A549 (cell line): ENCODE results near the gene ADH1A. TPM values are rescaled to one million over a fixed set of nuclear protein-coding genes. Genes with fewer than 3 reads are reported as not detected.

Source experiments
- ATAC-seq, 2 experiments: fragments of 200-7000 bp in 1 of 2; fragments of >200 bp in 1 of 2; cut with Nextera tagmentation in 1 of 2; cut with Tn5 transposase in 1 of 2; 3 replicates each; pipeline versions ENCODE4 v1.8.0 to v1.9.1; 2018 to 2020; ENCODE audit warnings: mild to moderate bottlenecking in 1 of 2, moderate library complexity in 1 of 2
- CTCF ChIA-PET: fragments of 300-600 bp; sonication (Branson Sonifier 250); formaldehyde crosslinking; extraction: SDS; loops from one replicate; lab custom pipeline; 2021; ENCODE audit warnings: antibody characterized with exemption, inconsistent platforms; lab: Yijun Ruan, JAX
- POLR2A ChIA-PET: fragments of 350-600 bp; formaldehyde crosslinking; extraction: SDS; loops from one replicate; lab custom pipeline; 2021; ENCODE audit warnings: antibody characterized with exemption, inconsistent platforms; lab: Yijun Ruan, JAX
- DNase-seq, 2 experiments: peaks; one replicate each; pipeline versions ENCODE4 v3.0.0 to v3.0.0-alpha.2; 2011 to 2016; ENCODE audit warnings: low read depth in 1 of 2, low spot score in 1 of 2
- FAIRE-seq: peaks from 2 replicates; lab custom pipeline; 2011; peaks lifted over from hg19 to GRCh38; lab: Jason Lieb, UNC
- H3K27ac ChIP-seq, 2 experiments: fragments of >200 bp; sonication (Bioruptor Twin); formaldehyde crosslinking; 3 replicates each; pipeline ENCODE4 v1.5.1; 2016 to 2017
- H3K4me1 ChIP-seq: fragments of >200 bp; sonication (Bioruptor Twin); formaldehyde crosslinking; 3 replicates; pipeline ENCODE4 v1.6.1; 2016
- H3K4me2 ChIP-seq: fragments of >200 bp; sonication (Bioruptor Twin); formaldehyde crosslinking; 3 replicates; pipeline ENCODE4 v1.6.1; 2016
- H3K4me3 ChIP-seq: fragments of >200 bp; sonication (Bioruptor Twin); formaldehyde crosslinking; 3 replicates; pipeline ENCODE4 v1.5.1; 2016
- H3K9me3 ChIP-seq: fragments of >200 bp; sonication (Bioruptor Twin); formaldehyde crosslinking; 3 replicates; pipeline ENCODE4 v1.6.1; 2016
- CBX2 ChIP-seq: fragments of 200-600 bp; sonication (generic); IDR thresholded peaks from 2 replicates; pipeline ENCODE4 v1.6.1; 2016; ENCODE audit warnings: low read depth, mild to moderate bottlenecking, borderline replicate concordance
- CHD2 ChIP-seq: fragments of 150-350 bp; IDR thresholded peaks from 2 replicates; pipeline ENCODE4 v1.6.1; 2014; ENCODE audit warnings: low read length; ENCODE audit not compliant: partially characterized antibody
- CHD4 ChIP-seq: fragments of 200-600 bp; sonication (generic); IDR thresholded peaks from 2 replicates; pipeline ENCODE4 v1.6.1; 2016; ENCODE audit warnings: antibody characterized with exemption, mild to moderate bottlenecking, borderline replicate concordance
- CTCF ChIP-seq: fragments of >200 bp; sonication (Bioruptor Twin); formaldehyde crosslinking; IDR thresholded peaks from 3 replicates; pipeline ENCODE4 v1.5.1; 2016
- HMGXB4 ChIP-seq: fragments of 250-450 bp; sonication (Bioruptor Pico); IDR thresholded peaks from 2 replicates; pipeline ENCODE4 v1.5.0; 2021; ENCODE audit warnings: mild to moderate bottlenecking, moderate library complexity, borderline replicate concordance
- HOXA7 ChIP-seq: fragments of 250-450 bp; sonication (Bioruptor Pico); IDR thresholded peaks from 2 replicates; pipeline ENCODE4 v1.5.0; 2020; ENCODE audit warnings: mild to moderate bottlenecking, moderate library complexity
- HOXB13 ChIP-seq: fragments of 250-450 bp; sonication (Bioruptor Pico); IDR thresholded peaks from 2 replicates; pipeline ENCODE4 v1.5.0; 2020; ENCODE audit warnings: low read depth, mild to moderate bottlenecking, moderate library complexity
- HOXB5 ChIP-seq: fragments of 250-450 bp; sonication (Bioruptor Pico); IDR thresholded peaks from 2 replicates; pipeline ENCODE4 v1.5.0; 2020; ENCODE audit warnings: mild to moderate bottlenecking, moderate library complexity
- JUN ChIP-seq, 2 experiments: fragments of >200 bp; sonication (Bioruptor Twin); formaldehyde crosslinking; IDR thresholded peaks; 2 replicates in 1 of 2; 3 replicates in 1 of 2; pipeline ENCODE4 v1.6.1; 2016 to 2017
- KDM1A ChIP-seq: fragments of 200-600 bp; sonication (generic); IDR thresholded peaks from 2 replicates; pipeline ENCODE4 v1.6.1; 2016; ENCODE audit warnings: low read depth, mild to moderate bottlenecking
- MYC ChIP-seq: IDR thresholded peaks from 2 replicates; pipeline ENCODE4 v1.6.1; 2012; ENCODE audit warnings: mild to moderate bottlenecking, inconsistent platforms, low read length, improper control_type of control experiment, borderline replicate concordance
- NFE2L2 ChIP-seq: fragments of 150-350 bp; conservative IDR thresholded peaks from 2 replicates; pipeline ENCODE4 v1.6.1; 2014; ENCODE audit warnings: low read length
- PHF8 ChIP-seq: fragments of 200-600 bp; sonication (generic); IDR thresholded peaks from 2 replicates; pipeline ENCODE4 v1.6.1; 2016; ENCODE audit warnings: low read depth, mild to moderate bottlenecking, antibody characterized with exemption, moderate library complexity, borderline replicate concordance
- RAD21 ChIP-seq, 2 experiments: fragments of >200 bp in 1 of 2; sonication (Bioruptor Twin) in 1 of 2; formaldehyde crosslinking in 1 of 2; IDR thresholded peaks in 1 of 2; conservative IDR thresholded peaks in 1 of 2; 2 replicates in 1 of 2; 3 replicates in 1 of 2; pipeline ENCODE4 v1.6.1; 2012 to 2018; ENCODE audit warnings: inconsistent platforms in 1 of 2
- SMC3 ChIP-seq: fragments of >200 bp; sonication (Bioruptor Twin); formaldehyde crosslinking; IDR thresholded peaks from 3 replicates; pipeline ENCODE4 v1.6.1; 2018; ENCODE audit warnings: inconsistent platforms
- ZC3H11A ChIP-seq: fragments of 450-650 bp; IDR thresholded peaks from 2 replicates; pipeline ENCODE4 v1.6.1; 2014; ENCODE audit warnings: antibody characterized with exemption, mild to moderate bottlenecking
- ZNF302 ChIP-seq: fragments of 250-450 bp; sonication (Bioruptor Pico); IDR thresholded peaks from 2 replicates; pipeline ENCODE4 v1.9.0; 2021; ENCODE audit warnings: inconsistent platforms, mild to moderate bottlenecking, moderate library complexity
- ZSCAN20 ChIP-seq: fragments of 250-450 bp; sonication (Bioruptor Pico); IDR thresholded peaks from 2 replicates; pipeline ENCODE4 v1.8.0; 2022; ENCODE audit warnings: mild to moderate bottlenecking, moderate library complexity
- WGBS: methylation state at CpG from one replicate; pipeline ENCODE4 v1.1.6; 2017; ENCODE audit errors: missing lambda C conversion rate; 5-methylcytosine and 5-hydroxymethylcytosine counted together
- polyA minus RNA-seq: library from RNA; depleted of rRNA, polyadenylated mRNA; stranded (reverse); fragments of >200 nt; gene quantifications from 2 replicates; pipeline ENCODE4 v1.2.3, GENCODE V29; 2011; rRNA and poly(A)+ RNA removed
- polyA plus RNA-seq, 4 experiments: library from polyadenylated mRNA; depleted of rRNA in 3 of 4; stranded (reverse); fragments of >200 nt; fragmentation: RNase III in 1 of 4; extraction: RNeasy Plus Mini Kit Qiagen cat#74134 plus additional on column Dnase treatment in 1 of 4; gene quantifications; 2 replicates in 3 of 4; 3 replicates in 1 of 4; pipeline ENCODE4 v1.2.3, GENCODE V29; 2011 to 2017
- TF ChIP-seq, protein P1 (sequence below): fragments of >200 bp; sonication (Bioruptor Twin); formaldehyde crosslinking; IDR thresholded peaks from 2 replicates; pipeline ENCODE4 v1.6.1; 2016
- TF ChIP-seq, protein P2 (sequence below): fragments of 150-350 bp; IDR thresholded peaks from 2 replicates; pipeline ENCODE4 v1.6.1; 2014; ENCODE audit warnings: low read depth, mild to moderate bottlenecking, low read length
- TF ChIP-seq, protein P3 (sequence below): fragments of 450-650 bp; IDR thresholded peaks from 2 replicates; pipeline ENCODE4 v1.6.1; 2014; ENCODE audit warnings: antibody characterized with exemption
- TF ChIP-seq, protein P4 (sequence below): fragments of 250-450 bp; sonication (Bioruptor Pico); IDR thresholded peaks from 2 replicates; pipeline ENCODE4 v1.5.0; 2020; ENCODE audit warnings: low read depth, mild to moderate bottlenecking, moderate library complexity

The ADH1A gene
- polyA plus RNA-seq (2011; rRNA removed) = not detected in 2 replicates
- polyA plus RNA-seq (2012; cell fraction: cytosol; rRNA removed) = not detected in 2 replicates
- polyA plus RNA-seq (2012; cell fraction: nucleus; rRNA removed) = not detected in 2 replicates
- polyA plus RNA-seq (2017; fragmentation: RNase III; extraction: RNeasy Plus Mini Kit Qiagen cat#74134 plus additional on column Dnase treatment) = not detected in 3 replicates
- not detected in 2 replicates for polyA minus RNA-seq

GRCh38 chr4:99290848-99291786, at the start of gene ADH1A:
Gene ADH1A (minus strand): TSS chr4:99290985. CDS start chr4:99290914, 71 bp downstream.
- TF ChIP-seq NFE2L2 (no peak), HMGXB4 (CRISPR knock-in tag) (no peak), JUN (IDR thresholded peaks at IDR 0.05) (no peak), HOXB5 (CRISPR knock-in tag) (no peak), CHD2 (no peak), PHF8 (no peak)
- TF ChIP-seq, protein P1, sequence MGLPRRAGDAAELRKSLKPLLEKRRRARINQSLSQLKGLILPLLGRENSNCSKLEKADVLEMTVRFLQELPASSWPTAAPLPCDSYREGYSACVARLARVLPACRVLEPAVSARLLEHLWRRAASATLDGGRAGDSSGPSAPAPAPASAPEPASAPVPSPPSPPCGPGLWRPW = no peak
- TF ChIP-seq, protein P2, sequence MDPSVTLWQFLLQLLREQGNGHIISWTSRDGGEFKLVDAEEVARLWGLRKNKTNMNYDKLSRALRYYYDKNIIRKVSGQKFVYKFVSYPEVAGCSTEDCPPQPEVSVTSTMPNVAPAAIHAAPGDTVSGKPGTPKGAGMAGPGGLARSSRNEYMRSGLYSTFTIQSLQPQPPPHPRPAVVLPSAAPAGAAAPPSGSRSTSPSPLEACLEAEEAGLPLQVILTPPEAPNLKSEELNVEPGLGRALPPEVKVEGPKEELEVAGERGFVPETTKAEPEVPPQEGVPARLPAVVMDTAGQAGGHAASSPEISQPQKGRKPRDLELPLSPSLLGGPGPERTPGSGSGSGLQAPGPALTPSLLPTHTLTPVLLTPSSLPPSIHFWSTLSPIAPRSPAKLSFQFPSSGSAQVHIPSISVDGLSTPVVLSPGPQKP = no peak
- ChIA-PET POLR2A (no interaction called here), CTCF (interaction anchor here (0.6 kb wide), 1 partner anchor 133 kb away, joined by 3 read pairs; no protein-coding TSS in a partner anchor)
- Histone ChIP-seq H3K9me3 (no peaks in the 10 kb centered on the region), H3K4me3 (no peak within 1 kb of the TSS), H3K27ac (no peak within 1 kb of the TSS), H3K4me1 (no peaks in the 10 kb centered on the region), H3K4me2 (no peak within 1 kb of the TSS)
- 10% methylated on average over 3 of the region's 3 CpGs for WGBS
- ATAC-seq (no peak), FAIRE-seq (no peak), DNase-seq (no peak)

DNA sequence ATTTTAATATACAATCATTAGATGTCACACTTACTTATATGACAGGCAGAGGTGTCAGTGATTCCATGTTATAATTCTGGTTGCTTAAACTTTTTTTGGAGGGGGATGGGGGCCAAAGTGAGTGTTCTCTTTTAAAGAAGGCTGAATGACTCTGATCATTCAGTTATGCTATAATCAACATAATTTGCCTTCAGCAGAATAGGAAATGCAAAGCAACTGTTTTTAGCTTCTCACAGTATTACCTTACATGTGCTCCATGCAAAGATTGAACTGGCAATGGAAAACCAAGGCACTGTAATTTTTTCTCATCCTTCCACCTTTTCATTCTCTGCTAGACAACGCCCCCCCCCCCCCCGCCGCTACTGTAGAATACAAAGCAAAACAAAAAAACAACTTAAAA, 48.4 kb upstream of the ADH1A start:
- TF ChIP-seq MYC = no peak
- TF ChIP-seq, protein P3, sequence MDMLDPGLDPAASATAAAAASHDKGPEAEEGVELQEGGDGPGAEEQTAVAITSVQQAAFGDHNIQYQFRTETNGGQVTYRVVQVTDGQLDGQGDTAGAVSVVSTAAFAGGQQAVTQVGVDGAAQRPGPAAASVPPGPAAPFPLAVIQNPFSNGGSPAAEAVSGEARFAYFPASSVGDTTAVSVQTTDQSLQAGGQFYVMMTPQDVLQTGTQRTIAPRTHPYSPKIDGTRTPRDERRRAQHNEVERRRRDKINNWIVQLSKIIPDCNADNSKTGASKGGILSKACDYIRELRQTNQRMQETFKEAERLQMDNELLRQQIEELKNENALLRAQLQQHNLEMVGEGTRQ = no peak
- TF ChIP-seq ZC3H11A = no peak
- TF ChIP-seq CHD4 = no peak
- DNase-seq = no peak
- FAIRE-seq = no peak
- no peak overlapping the region for H3K27ac ChIP-seq
- ATAC-seq = no peak
- no peak overlapping the region for H3K4me3 ChIP-seq
- H3K4me1 ChIP-seq = no peaks in the 10 kb centered on the region
- ChIA-PET POLR2A (no interaction called here), CTCF (no interaction called here)
- H3K4me2 ChIP-seq = no peak overlapping the region
- H3K9me3 ChIP-seq = no peaks in the 10 kb centered on the region
- 35% methylated on average over 3 of the region's 3 CpGs for WGBS

DNA sequence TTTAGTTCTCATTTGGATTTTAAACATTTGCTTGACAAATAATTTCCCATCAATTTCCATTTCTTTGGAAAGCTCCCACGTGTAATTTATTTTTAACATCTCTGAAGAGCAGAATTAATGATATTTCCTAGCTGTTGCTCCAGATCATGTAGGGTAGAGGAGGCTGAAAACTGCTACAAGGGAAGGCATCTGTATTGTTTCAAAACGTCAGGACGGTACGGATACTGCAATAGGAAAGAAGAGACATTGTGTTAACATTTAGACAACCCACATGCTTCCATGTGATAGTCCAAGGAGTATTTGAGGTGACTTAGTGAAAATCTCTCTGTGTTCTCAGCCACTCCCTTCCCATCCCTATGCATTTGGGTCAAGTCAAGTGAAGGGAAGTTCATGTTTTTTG, 45.8 kb upstream of the ADH1A start:
- ATAC-seq (no peak), DNase-seq (no peak), FAIRE-seq (no peak)
- 53% methylated on average over 4 of the region's 4 CpGs for WGBS
- Histone ChIP-seq H3K27ac (no peak overlapping the region), H3K4me2 (no peak overlapping the region), H3K4me3 (no peak overlapping the region), H3K9me3 (no peaks in the 10 kb centered on the region), H3K4me1 (no peaks in the 10 kb centered on the region)
- CTCF ChIA-PET = no interaction called here
- POLR2A ChIA-PET = no interaction called here
- no peak for TF ChIP-seq CTCF
- TF ChIP-seq ZC3H11A = no peak
- TF ChIP-seq CHD2 = no peak
- TF ChIP-seq HOXB13 = no peak
- no peak for TF ChIP-seq KDM1A
- no peak for TF ChIP-seq ZNF302
- no peak for TF ChIP-seq RAD21 (conservative IDR thresholded peaks at IDR 0.05 in 1 of 2, IDR thresholded peaks at IDR 0.05 in 1 of 2)
- no peak for TF ChIP-seq HOXA7 (CRISPR knock-in tag)
- TF ChIP-seq ZSCAN20 = no peak
- TF ChIP-seq, protein P2 = no peak
- TF ChIP-seq, protein P4, sequence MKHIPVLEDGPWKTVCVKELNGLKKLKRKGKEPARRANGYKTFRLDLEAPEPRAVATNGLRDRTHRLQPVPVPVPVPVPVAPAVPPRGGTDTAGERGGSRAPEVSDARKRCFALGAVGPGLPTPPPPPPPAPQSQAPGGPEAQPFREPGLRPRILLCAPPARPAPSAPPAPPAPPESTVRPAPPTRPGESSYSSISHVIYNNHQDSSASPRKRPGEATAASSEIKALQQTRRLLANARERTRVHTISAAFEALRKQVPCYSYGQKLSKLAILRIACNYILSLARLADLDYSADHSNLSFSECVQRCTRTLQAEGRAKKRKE (CRISPR knock-in tag) = no peak
- no peak for TF ChIP-seq SMC3
- no peak for TF ChIP-seq CBX2
